HEK293 (cell line): Measurements from ENCODE around the gene RASA3.

Experiments used
- CTCF ChIP-seq: fragments of 450-650 bp; formaldehyde crosslinking; IDR thresholded peaks from 2 replicates; pipeline ENCODE4 v1.5.1; 2016; ENCODE audit warnings: missing biosample characterization, missing genetic modification characterization
- SALL2 ChIP-seq: fragments of 450-650 bp; formaldehyde crosslinking; IDR thresholded peaks from 2 replicates; pipeline ENCODE4 v1.5.0; 2017; ENCODE audit warnings: missing biosample characterization, mild to moderate bottlenecking, missing genetic modification characterization, borderline replicate concordance
- ZNF18 ChIP-seq: fragments of 450-650 bp; formaldehyde crosslinking; IDR thresholded peaks from 2 replicates; pipeline ENCODE4 v1.5.1; 2016; ENCODE audit warnings: missing biosample characterization, missing genetic modification characterization
- ZNF530 ChIP-seq: fragments of 450-650 bp; formaldehyde crosslinking; IDR thresholded peaks from 2 replicates; pipeline ENCODE4 v1.5.1; 2016; ENCODE audit warnings: low read depth, missing biosample characterization, missing genetic modification characterization
- ZNF623 ChIP-seq: fragments of 450-650 bp; formaldehyde crosslinking; IDR thresholded peaks from 2 replicates; pipeline ENCODE4 v1.5.1; 2016; ENCODE audit warnings: missing biosample characterization, missing genetic modification characterization

DNA sequence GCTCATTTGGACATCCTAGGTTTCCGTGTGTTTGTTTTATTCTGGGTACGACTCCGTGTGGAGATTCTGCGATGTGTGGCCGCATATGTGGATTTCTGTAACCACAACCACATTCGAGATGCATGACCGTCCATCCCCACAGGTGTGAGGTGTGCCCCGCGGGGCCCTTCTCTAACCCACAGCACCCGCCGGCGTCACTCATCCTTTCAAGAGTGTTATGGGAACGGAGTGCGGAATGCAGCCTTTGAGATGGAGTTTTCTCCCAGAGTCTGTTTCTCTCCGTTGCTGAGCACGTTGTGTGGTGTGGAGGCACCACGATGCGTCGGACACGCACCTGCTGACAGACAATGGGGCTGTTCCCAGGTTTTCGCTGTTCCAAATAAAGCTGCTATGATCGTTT lies 198.5 kb downstream of the RASA3 start:
- no peak for TF ChIP-seq CTCF (tag by site-specific recombination)
- TF ChIP-seq SALL2 = no peak
- TF ChIP-seq ZNF18 = no peak
- no peak for TF ChIP-seq ZNF623 (tag by site-specific recombination)
- no peak for TF ChIP-seq ZNF530 (tag by site-specific recombination)
